Mammary microvascular endothelial cell (primary cell): ENCODE results near the gene BZW2. TPM values are rescaled to one million over a fixed set of nuclear protein-coding genes. Genes with fewer than 3 reads are reported as not detected.

Experiments used
- total RNA-seq: library from RNA; depleted of rRNA; stranded (reverse); fragments of >200 nt; gene quantifications from 2 replicates; pipeline ENCODE4 v1.2.3, GENCODE V29; 2015

Gene BZW2
- total RNA-seq, result 128 and 130 TPM in 2 replicates

GRCh38 chr7:16645593-16646471, at the start of gene BZW2, which contains the start of gene ANKMY2:
TSS of gene BZW2 (plus strand) at chr7:16646181. CDS start at chr7:16665444, 19,263 bp downstream.
TSS of gene ANKMY2 (minus strand) at chr7:16645754. CDS start at chr7:16645573, 181 bp downstream.

GRCh38 chr7:16753102-16753931, 107.3 kb downstream of the BZW2 start, which contains the start of gene TSPAN13:
TSS of gene TSPAN13 (plus strand) at chr7:16753755. CDS start at chr7:16753968, 213 bp downstream.

Other genes starting within 250 kb of the BZW2 start
- 1.4 TPM in 2 replicates for gene CRPPA, start 224.6 kb upstream of the BZW2 start, total RNA-seq
- not detected in 2 replicates for gene SOSTDC1, start 180.4 kb upstream of the BZW2 start, total RNA-seq
- not detected in 2 replicates for gene LRRC72, start 119.4 kb upstream of the BZW2 start, total RNA-seq
- 9.1 and 10.9 TPM in 2 replicates for gene ANKMY2, start 427 bp upstream of the BZW2 start, total RNA-seq
- 55.2 and 56.2 TPM in 2 replicates for gene TSPAN13, start 107.6 kb downstream of the BZW2 start, total RNA-seq
- not detected in 2 replicates for gene AGR2, start 158.8 kb downstream of the BZW2 start, total RNA-seq
- gene AGR3, start 235.8 kb downstream of the BZW2 start, total RNA-seq, result not detected in 2 replicates